ENCODE data around the gene COX6A1.

Gene COX6A1
- long read RNA-seq, donor 1, transcript COX6A1-202 (1 exons, 767 nt), result minor isoform, 28 of 709 reads
- long read RNA-seq, donor 1, transcript COX6A1-201 (3 exons, 572 nt), result major isoform, 659 of 709 reads
- long read RNA-seq, donor 1, transcript COX6A1-203 (2 exons, 572 nt), result minor isoform, 7 of 709 reads
- long read RNA-seq, donor 1, partial matches to known transcripts, result 15 of 709 reads
- long read RNA-seq, donor 1, other reads (novel, unspliced or antisense), result 0 of 709 reads
- long read RNA-seq, donor 2, transcript COX6A1-201 (3 exons, 572 nt), result major isoform, 296 of 333 reads
- long read RNA-seq, donor 2, transcript COX6A1-203 (2 exons, 572 nt), result minor isoform, 8 of 333 reads
- long read RNA-seq, donor 2, transcript COX6A1-202 (1 exons, 767 nt), result minor isoform, 13 of 333 reads
- long read RNA-seq, donor 2, partial matches to known transcripts, result 16 of 333 reads
- long read RNA-seq, donor 2, other reads (novel, unspliced or antisense), result 0 of 333 reads
- long read RNA-seq, donor 3, transcript COX6A1-202 (1 exons, 767 nt), result minor isoform, 6 of 221 reads
- long read RNA-seq, donor 3, transcript COX6A1-201 (3 exons, 572 nt), result major isoform, 213 of 221 reads
- long read RNA-seq, donor 3, partial matches to known transcripts, result 0 of 221 reads
- long read RNA-seq, donor 3, other reads (novel, unspliced or antisense), result 0 of 221 reads
- long read RNA-seq, donor 4, transcript COX6A1-202 (1 exons, 767 nt), result minor isoform, 16 of 334 reads
- long read RNA-seq, donor 4, transcript COX6A1-201 (3 exons, 572 nt), result major isoform, 306 of 334 reads
- long read RNA-seq, donor 4, transcript COX6A1-203 (2 exons, 572 nt), result minor isoform, 5 of 334 reads
- long read RNA-seq, donor 4, partial matches to known transcripts, result 7 of 334 reads
- long read RNA-seq, donor 4, other reads (novel, unspliced or antisense), result 0 of 334 reads
- long read RNA-seq, donor 5, transcript COX6A1-202 (1 exons, 767 nt), result minor isoform, 12 of 502 reads
- long read RNA-seq, donor 5, transcript COX6A1-201 (3 exons, 572 nt), result major isoform, 480 of 502 reads
- long read RNA-seq, donor 5, partial matches to known transcripts, result 7 of 502 reads
- long read RNA-seq, donor 5, other reads (novel, unspliced or antisense), result 0 of 502 reads
- long read RNA-seq, donor 6, transcript COX6A1-201 (3 exons, 572 nt), result major isoform, 337 of 380 reads
- long read RNA-seq, donor 6, transcript COX6A1-202 (1 exons, 767 nt), result minor isoform, 15 of 380 reads
- long read RNA-seq, donor 6, transcript COX6A1-203 (2 exons, 572 nt), result minor isoform, 18 of 380 reads
- long read RNA-seq, donor 6, partial matches to known transcripts, result 10 of 380 reads
- long read RNA-seq, donor 6, other reads (novel, unspliced or antisense), result 0 of 380 reads
- long read RNA-seq, donor 7, transcript COX6A1-202 (1 exons, 767 nt), result minor isoform, 37 of 603 reads
- long read RNA-seq, donor 7, transcript COX6A1-203 (2 exons, 572 nt), result minor isoform, 20 of 603 reads
- long read RNA-seq, donor 7, transcript COX6A1-201 (3 exons, 572 nt), result major isoform, 532 of 603 reads
- long read RNA-seq, donor 7, partial matches to known transcripts, result 14 of 603 reads
- long read RNA-seq, donor 7, other reads (novel, unspliced or antisense), result 0 of 603 reads
- long read RNA-seq, donor 8, transcript COX6A1-201 (3 exons, 572 nt), result major isoform, 416 of 432 reads
- long read RNA-seq, donor 8, transcript COX6A1-202 (1 exons, 767 nt), result minor isoform, 6 of 432 reads
- long read RNA-seq, donor 8, partial matches to known transcripts, result 7 of 432 reads
- long read RNA-seq, donor 8, other reads (novel, unspliced or antisense), result 0 of 432 reads

- peak; percentile 76 for DNase-seq
These were observed at the start of gene COX6A1 for GRCh38 chr12:120437735-120438494. Gene COX6A1 (plus strand): TSS chr12:120438113. CDS start chr12:120438127, 14 bp downstream.

DNA sequence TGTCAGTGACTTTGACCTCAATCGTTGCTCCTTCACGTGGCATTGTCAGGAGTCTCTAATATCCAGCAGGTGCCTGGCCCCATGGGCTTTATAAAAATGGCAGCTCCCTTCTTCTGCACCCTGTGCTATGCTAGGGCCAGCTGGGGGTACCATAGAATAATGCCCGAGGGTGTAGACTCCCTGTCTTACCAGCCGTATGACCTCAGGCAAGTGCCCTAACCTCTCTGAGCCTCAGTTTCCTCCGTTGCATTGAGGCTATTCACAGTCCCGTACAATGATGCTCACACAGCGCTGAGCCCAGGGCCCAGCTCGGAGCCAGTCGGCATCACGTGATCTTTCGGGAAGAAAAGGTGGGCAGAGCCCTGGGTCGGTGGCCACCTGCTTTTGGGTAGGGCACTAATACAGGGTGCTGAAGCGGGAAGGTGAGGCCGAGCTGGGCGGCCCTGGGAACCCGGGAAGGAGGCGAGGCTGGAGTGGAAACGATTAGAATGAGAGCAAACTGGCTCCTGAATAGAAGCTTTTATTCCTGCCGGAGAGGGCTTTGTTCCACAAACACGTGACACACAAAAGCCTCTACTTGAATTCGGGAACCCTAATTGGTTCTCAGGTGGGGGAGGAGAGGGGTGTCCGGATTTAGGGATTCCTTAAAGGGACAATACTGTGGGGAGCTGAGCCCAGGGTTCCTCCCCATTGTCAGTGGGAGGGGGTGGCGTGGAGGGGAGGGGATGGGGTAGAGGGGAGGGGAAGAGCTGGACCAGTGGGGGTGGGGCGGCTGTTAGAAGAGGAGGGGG, 49.0 kb upstream of the COX6A1 start:
- peak; percentile 56 for DNase-seq

GRCh38 chr12:120390540-120391120, 47.3 kb upstream of the COX6A1 start:
- no peak for DNase-seq

DNA sequence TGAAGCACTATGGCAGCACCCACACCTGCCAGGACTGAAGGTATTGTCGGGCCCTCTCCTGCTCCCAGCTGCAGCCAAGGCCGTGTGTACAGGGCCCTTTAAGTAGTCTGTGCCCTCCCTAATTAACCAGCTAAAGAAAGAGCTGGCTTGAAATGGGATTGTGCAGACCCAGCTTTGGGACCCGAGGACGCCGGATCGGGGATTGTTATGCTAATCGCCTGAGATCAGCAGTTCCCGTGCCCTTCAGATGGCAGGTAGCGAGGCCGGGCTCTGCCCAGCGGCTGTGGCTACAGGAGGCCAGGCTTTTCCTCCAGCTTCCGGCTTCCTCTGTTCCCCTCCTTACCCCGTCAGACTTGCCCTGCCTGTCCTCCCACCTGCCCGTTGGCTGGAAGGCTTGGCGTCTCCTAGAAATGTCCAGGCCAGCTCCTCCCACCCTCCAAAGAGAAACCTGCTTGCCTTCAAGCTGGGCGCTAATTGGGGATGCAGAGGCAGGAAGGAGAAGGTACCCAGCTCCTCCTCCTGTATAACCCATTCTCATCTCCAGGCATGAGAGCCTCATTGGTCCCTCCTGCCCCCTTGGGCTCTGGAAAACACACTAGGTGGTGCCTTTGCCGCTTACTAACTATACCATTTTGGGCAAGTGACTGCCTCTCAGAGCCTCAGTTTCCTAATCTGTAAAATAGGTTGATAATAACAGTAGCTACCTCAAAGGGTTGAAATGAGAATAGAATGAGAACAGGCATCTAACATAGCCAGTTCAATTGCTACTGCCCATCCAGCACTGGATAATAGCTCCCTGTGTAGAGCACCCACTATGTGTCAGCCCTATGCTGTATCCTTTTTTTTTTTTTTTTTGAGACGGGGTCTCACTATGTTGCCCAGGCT, 43.2 kb upstream of the COX6A1 start:
- DNase-seq, result peak; percentile 62

GRCh38 chr12:120397824-120398540, 39.9 kb upstream of the COX6A1 start:
- peak; percentile 65 for DNase-seq

DNA sequence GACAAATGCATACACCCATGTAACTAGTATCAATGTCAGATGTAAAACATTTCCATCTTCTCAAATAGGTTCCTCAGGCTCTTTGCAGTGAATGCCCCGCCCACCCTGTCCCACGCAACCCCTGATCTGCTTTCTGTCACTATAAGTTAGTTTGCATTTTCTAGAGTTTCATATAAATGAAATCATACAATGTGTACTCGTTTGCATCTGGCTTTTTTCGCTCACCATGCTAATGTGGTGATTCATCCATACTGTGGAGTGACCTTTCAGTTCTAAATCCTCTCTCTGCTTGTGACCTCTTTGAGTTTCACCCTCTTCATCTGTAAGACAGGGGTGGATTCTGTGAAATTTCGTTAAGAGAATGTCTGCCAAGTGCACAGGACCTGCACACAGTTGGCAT, 38.4 kb upstream of the COX6A1 start:
- no peak for DNase-seq

DNA sequence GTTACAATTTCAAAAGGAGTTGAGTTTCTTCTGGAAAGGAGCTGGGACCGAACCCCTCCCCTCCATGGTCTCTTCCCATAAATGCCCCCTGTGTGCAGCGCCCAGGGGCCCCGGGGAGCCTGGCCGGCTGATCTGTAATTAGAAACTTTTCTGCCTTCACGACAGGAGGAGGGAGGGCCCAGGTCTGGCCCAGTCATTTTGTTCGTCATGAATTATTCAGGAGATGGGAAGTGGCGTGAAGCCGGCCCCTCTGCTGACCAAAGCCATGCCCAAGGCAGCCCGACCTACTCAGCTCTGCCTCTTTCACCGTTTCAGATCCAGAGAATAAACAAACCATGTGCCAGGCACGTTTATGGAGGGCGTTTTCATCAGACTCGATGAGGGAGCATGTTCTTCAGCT, 35.7 kb upstream of the COX6A1 start:
- peak; percentile 68 for DNase-seq

GRCh38 chr12:120403869-120404268, 34.0 kb upstream of the COX6A1 start:
- no peak for DNase-seq

GRCh38 chr12:120404271-120404670, 33.6 kb upstream of the COX6A1 start:
- DNase-seq, result no peak

- no peak for DNase-seq
These were observed 31.8 kb upstream of the COX6A1 start for GRCh38 chr12:120406069-120406468.

- no peak for DNase-seq
These were observed 31.4 kb upstream of the COX6A1 start for GRCh38 chr12:120406553-120406952.

- DNase-seq, result no peak
These were observed 29.1 kb upstream of the COX6A1 start for GRCh38 chr12:120408771-120409170.

DNA sequence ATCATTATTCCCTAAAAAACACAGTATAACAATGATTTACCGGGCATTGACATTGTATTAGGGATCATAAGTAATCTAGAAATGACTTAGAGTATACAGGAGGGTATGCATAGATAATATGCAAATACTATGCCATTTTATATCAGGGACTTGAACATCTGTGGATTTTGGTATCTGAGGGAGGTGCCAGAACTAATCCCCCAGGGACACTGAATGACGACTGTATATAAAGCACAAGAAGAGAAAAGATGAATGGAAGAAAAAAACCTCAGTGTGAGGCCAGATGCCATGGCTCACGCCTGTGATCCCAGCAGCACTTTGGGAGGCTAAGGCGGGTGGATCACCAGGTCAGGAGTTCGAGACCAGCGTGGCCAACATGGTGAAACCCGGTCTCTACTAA, 25.5 kb upstream of the COX6A1 start:
- no peak for DNase-seq

DNA sequence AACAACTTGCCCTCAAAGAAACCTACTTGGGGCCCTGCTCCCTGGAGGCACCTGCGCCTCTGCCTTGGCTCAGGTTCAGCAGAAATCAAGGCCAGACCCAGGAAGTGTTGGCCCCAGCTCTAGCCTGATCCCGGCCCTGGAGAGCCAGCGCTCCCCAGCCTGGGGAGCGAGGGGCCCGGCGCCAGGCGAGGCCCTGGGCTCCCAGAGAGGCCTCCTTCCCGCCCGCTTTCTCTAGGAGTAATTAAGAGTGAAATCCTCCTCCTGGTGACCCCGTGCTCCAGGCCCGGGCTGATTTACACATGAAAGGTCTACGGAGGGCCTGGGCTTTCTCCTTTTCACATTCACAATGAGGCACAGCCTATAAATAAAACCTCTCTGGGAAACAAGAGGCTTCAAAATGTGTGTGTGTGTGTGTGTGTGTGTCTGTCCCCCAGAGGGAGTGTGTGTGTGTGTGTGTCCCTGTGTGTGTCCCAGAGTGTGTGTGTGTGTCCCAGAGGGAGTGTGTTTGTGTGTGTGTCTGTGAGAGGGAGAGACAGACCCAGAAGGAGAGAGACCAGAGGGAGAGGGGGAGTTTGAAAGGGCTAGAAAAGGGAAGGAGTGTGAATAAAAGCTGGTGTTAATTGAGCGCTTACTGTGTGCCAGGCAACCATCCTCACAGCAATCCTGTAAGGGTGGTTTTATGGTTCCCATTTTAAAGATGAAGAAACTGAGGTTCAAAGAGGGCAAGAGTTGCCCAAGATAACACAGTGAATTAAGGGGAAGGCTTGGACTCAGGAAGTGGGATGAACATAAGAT, 23.8 kb upstream of the COX6A1 start:
- peak; percentile 78 for DNase-seq

GRCh38 chr12:120416490-120417216, 21.3 kb upstream of the COX6A1 start:
- no peak for DNase-seq
